Mammary epithelial cell (primary cell): Measurements from ENCODE around the gene DSC2.

ENCODE experiments used
- EZH2 ChIP-seq: IDR thresholded peaks from 2 replicates; pipeline ENCODE4 v1.6.1; 2012; ENCODE audit warnings: low read length, inconsistent platforms, borderline replicate concordance
- TF ChIP-seq, protein P1 (sequence below), 2 donors: IDR thresholded peaks in 1 of 2; conservative IDR thresholded peaks in 1 of 2; 2 replicates each; pipeline ENCODE4 v1.5.1; 2011 to 2012; ENCODE audit warnings: inconsistent platforms in 2 of 2, low read length in 2 of 2, mild to moderate bottlenecking in 2 of 2, control low read depth in 1 of 2, low read depth in 1 of 2; ENCODE audit not compliant: insufficient read depth in 1 of 2; ENCODE audit errors: extremely low read depth in 1 of 2

DNA sequence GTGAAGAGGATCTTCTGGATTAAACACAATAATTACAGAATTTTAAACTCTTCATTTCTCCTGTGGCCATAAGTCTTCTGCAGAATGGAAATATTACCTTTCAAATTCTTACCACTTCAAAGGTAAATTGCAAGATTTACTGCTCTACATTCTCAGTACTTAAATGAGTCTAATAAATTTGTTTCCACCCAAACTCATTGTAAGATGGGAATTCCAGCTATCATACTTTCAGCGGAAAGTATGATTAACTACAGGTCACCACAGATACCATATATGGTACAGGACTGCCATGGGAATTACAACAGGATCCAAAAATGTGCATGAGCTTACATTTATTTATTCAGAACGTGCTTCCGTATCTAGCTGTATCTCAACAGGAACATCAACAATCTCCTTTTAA is 62.8 kb downstream of the DSC2 start:
- TF ChIP-seq, protein P1, sequence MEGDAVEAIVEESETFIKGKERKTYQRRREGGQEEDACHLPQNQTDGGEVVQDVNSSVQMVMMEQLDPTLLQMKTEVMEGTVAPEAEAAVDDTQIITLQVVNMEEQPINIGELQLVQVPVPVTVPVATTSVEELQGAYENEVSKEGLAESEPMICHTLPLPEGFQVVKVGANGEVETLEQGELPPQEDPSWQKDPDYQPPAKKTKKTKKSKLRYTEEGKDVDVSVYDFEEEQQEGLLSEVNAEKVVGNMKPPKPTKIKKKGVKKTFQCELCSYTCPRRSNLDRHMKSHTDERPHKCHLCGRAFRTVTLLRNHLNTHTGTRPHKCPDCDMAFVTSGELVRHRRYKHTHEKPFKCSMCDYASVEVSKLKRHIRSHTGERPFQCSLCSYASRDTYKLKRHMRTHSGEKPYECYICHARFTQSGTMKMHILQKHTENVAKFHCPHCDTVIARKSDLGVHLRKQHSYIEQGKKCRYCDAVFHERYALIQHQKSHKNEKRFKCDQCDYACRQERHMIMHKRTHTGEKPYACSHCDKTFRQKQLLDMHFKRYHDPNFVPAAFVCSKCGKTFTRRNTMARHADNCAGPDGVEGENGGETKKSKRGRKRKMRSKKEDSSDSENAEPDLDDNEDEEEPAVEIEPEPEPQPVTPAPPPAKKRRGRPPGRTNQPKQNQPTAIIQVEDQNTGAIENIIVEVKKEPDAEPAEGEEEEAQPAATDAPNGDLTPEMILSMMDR (conservative IDR thresholded peaks at IDR 0.05 in 1 of 2, IDR thresholded peaks at IDR 0.05 in 1 of 2; ENCODE audit: extremely low read depth in 1 of 2, insufficient read depth in 1 of 2, low read depth in 1 of 2, low read length in 2 of 2): no peak
- TF ChIP-seq EZH2: no peak
